HepG2 (cell line): Measurements from ENCODE around the gene IFT52. TPM values are rescaled to one million over a fixed set of nuclear protein-coding genes. Genes with fewer than 3 reads are reported as not detected.

ENCODE experiments used
- ARID2 ChIP-seq: sonication (generic); formaldehyde crosslinking; IDR thresholded peaks from 2 replicates; pipeline ENCODE4 v1.8.1; 2022; ENCODE audit warnings: mild to moderate bottlenecking, missing genetic modification reagents, borderline replicate concordance
- CCDC6 ChIP-seq: sonication (generic); formaldehyde crosslinking; IDR thresholded peaks from 2 replicates; pipeline ENCODE4 v1.8.1; 2022; ENCODE audit warnings: mild to moderate bottlenecking, missing genetic modification reagents, moderate library complexity
- E2F5 ChIP-seq: sonication (generic); formaldehyde crosslinking; conservative IDR thresholded peaks from 2 replicates; pipeline ENCODE4 v1.4.0; 2020; ENCODE audit warnings: missing genetic modification reagents
- FOXA3 ChIP-seq: IDR thresholded peaks from 2 replicates; pipeline ENCODE4 v1.6.1; 2016; ENCODE audit warnings: missing genetic modification reagents, missing compliant biosample characterization
- GATA4 ChIP-seq: sonication (generic); IDR thresholded peaks from 2 replicates; pipeline ENCODE4 v1.6.1; 2016; ENCODE audit warnings: antibody characterized with exemption, low read depth, borderline replicate concordance
- GATAD1 ChIP-seq: IDR thresholded peaks from 2 replicates; pipeline ENCODE4 v1.6.1; 2016; ENCODE audit warnings: missing genetic modification reagents, missing compliant biosample characterization
- IRX3 ChIP-seq: sonication (generic); formaldehyde crosslinking; IDR thresholded peaks from 2 replicates; pipeline ENCODE4 v1.8.1; 2023; ENCODE audit warnings: mild to moderate bottlenecking, low read depth, missing genetic modification reagents, borderline replicate concordance
- KAT2B ChIP-seq: fragments of 150-350 bp; IDR thresholded peaks from 2 replicates; pipeline ENCODE4 v1.6.1; 2014; ENCODE audit warnings: low read depth, low read length, borderline replicate concordance
- KDM2A ChIP-seq: sonication (generic); formaldehyde crosslinking; IDR thresholded peaks from 2 replicates; pipeline ENCODE4 v1.4.0; 2020; ENCODE audit warnings: low read depth, missing genetic modification reagents, borderline replicate concordance
- MTF1 ChIP-seq: sonication (generic); formaldehyde crosslinking; IDR thresholded peaks from 2 replicates; pipeline ENCODE4 v1.5.0; 2020; ENCODE audit warnings: missing genetic modification reagents
- PAX8 ChIP-seq: sonication (generic); formaldehyde crosslinking; IDR thresholded peaks from 2 replicates; pipeline ENCODE4 v1.8.0; 2022; ENCODE audit warnings: mild to moderate bottlenecking, missing genetic modification reagents, borderline replicate concordance
- POLR2G ChIP-seq: fragments of 200-400 bp; formaldehyde crosslinking; IDR thresholded peaks from 2 replicates; pipeline ENCODE4 v1.6.1; 2018; ENCODE audit warnings: mild to moderate bottlenecking, low read depth, low read length, moderate library complexity
- SNAPC2 ChIP-seq: sonication (generic); formaldehyde crosslinking; IDR thresholded peaks from 2 replicates; pipeline ENCODE4 v1.8.1; 2022; ENCODE audit warnings: mild to moderate bottlenecking, missing genetic modification reagents
- SOX6 ChIP-seq, 2 experiments: fragments of 450-650 bp in 1 of 2; sonication (generic) in 1 of 2; formaldehyde crosslinking in 1 of 2; IDR thresholded peaks; 2 replicates each; pipeline versions ENCODE4 v1.4.0 to v1.6.1; 2017 to 2020; ENCODE audit warnings: antibody characterized with exemption in 1 of 2, mild to moderate bottlenecking in 1 of 2, missing genetic modification reagents in 1 of 2
- SP5 ChIP-seq: IDR thresholded peaks from 2 replicates; pipeline ENCODE4 v1.6.1; 2016; ENCODE audit warnings: low read depth, borderline replicate concordance
- TRIM22 ChIP-seq: fragments of 450-650 bp; IDR thresholded peaks from 2 replicates; pipeline ENCODE4 v1.6.1; 2017
- ZBTB7A ChIP-seq: sonication (generic); formaldehyde crosslinking; IDR thresholded peaks from 2 replicates; pipeline ENCODE4 v1.8.0; 2022; ENCODE audit warnings: mild to moderate bottlenecking, missing genetic modification reagents
- ZC3H4 ChIP-seq: sonication (generic); formaldehyde crosslinking; IDR thresholded peaks from 2 replicates; pipeline ENCODE4 v1.4.0; 2020; ENCODE audit warnings: missing genetic modification reagents, borderline replicate concordance
- ZKSCAN1 ChIP-seq: fragments of 150-350 bp; IDR thresholded peaks from 2 replicates; pipeline ENCODE4 v1.6.1; 2014; ENCODE audit warnings: low read length
- ZNF234 ChIP-seq: sonication (generic); formaldehyde crosslinking; conservative IDR thresholded peaks from 2 replicates; pipeline ENCODE4 v1.5.1; 2020; ENCODE audit warnings: mild to moderate bottlenecking, missing genetic modification reagents
- ZNF317 ChIP-seq: sonication (generic); formaldehyde crosslinking; IDR thresholded peaks from 2 replicates; pipeline ENCODE4 v1.5.0; 2020; ENCODE audit warnings: mild to moderate bottlenecking, missing genetic modification reagents
- ZNF570 ChIP-seq: sonication (generic); formaldehyde crosslinking; IDR thresholded peaks from 2 replicates; pipeline ENCODE4 v1.4.0; 2020; ENCODE audit warnings: mild to moderate bottlenecking, missing genetic modification reagents, borderline replicate concordance
- ZNF674 ChIP-seq: sonication (generic); formaldehyde crosslinking; IDR thresholded peaks from 2 replicates; pipeline ENCODE4 v1.5.0; 2020; ENCODE audit warnings: low read depth, mild to moderate bottlenecking, missing genetic modification reagents
- ZNF75D ChIP-seq: sonication (generic); formaldehyde crosslinking; IDR thresholded peaks from 2 replicates; pipeline ENCODE4 v1.8.1; 2023; ENCODE audit warnings: missing genetic modification reagents, mild to moderate bottlenecking, borderline replicate concordance
- ZNF891 ChIP-seq: sonication (generic); formaldehyde crosslinking; IDR thresholded peaks from 2 replicates; pipeline ENCODE4 v1.5.0; 2020; ENCODE audit warnings: mild to moderate bottlenecking, missing genetic modification reagents
- ZSCAN30 ChIP-seq: sonication (generic); formaldehyde crosslinking; IDR thresholded peaks from 2 replicates; pipeline ENCODE4 v1.5.0; 2020; ENCODE audit warnings: mild to moderate bottlenecking, missing genetic modification reagents
- ZXDC ChIP-seq: sonication (generic); formaldehyde crosslinking; IDR thresholded peaks from 2 replicates; pipeline ENCODE4 v1.5.0; 2020; ENCODE audit warnings: mild to moderate bottlenecking, missing genetic modification reagents
- polyA plus RNA-seq, 8 experiments: library from polyadenylated mRNA; depleted of rRNA in 3 of 8; stranded (reverse) in 7 of 8; unstranded in 1 of 8; fragments of >200 nt; fragmentation: Illumina TruSeq in 4 of 8; extraction: Trizol in 4 of 8; gene quantifications; 2 replicates each; pipeline versions ENCODE4 v1.2.1 to v1.2.3, GENCODE V29; 2011 to 2016; ENCODE audit warnings: low read depth in 4 of 8, missing spikeins in 1 of 8, mixed read lengths in 1 of 8; ENCODE audit not compliant: insufficient read depth in 1 of 8
- total RNA-seq, 5 experiments: library from RNA; depleted of rRNA; stranded (reverse); fragments of >200 nt; fragmentation: Illumina TruSeq; extraction: Trizol; gene quantifications; 2 replicates each; pipeline ENCODE4 v1.2.3, GENCODE V29; 2016; ENCODE audit warnings: low read depth in 1 of 5

The IFT52 gene
- total and polyA plus RNA-seq, 2 of the 13 experiments (the other 11 are each of a cell fraction or from before 2014, with no cell fraction given), result 48.0 to 64.0 TPM

GRCh38 chr20:43667341-43668132 is 76.8 kb downstream of the IFT52 start (continued):
- TF ChIP-seq ZXDC (CRISPR knock-in tag) (peak; percentile 38; the same call in 1 of the 2 replicates), ZNF570 (CRISPR knock-in tag) (0 out of 2 replicates have a peak, but pooled peaks have one; percentile 4), IRX3 (CRISPR knock-in tag) (no peak), GATA4 (no peak), PAX8 (CRISPR knock-in tag) (no peak), SOX6 (IDR thresholded peaks at IDR 0.05) (no peak), SOX6 (CRISPR knock-in tag; IDR thresholded peaks at IDR 0.05) (no peak), MTF1 (CRISPR knock-in tag) (no peak), ZNF317 (CRISPR knock-in tag) (no peak), ZNF75D (CRISPR knock-in tag) (no peak), GATAD1 (CRISPR knock-in tag) (no peak), ZNF674 (CRISPR knock-in tag) (no peak), ZC3H4 (CRISPR knock-in tag) (no peak), KAT2B (0 out of 2 replicates have a peak, but pooled peaks have one; percentile 7), KDM2A (0 out of 2 replicates have a peak, but pooled peaks have one; percentile 5), TRIM22 (no peak), ARID2 (CRISPR knock-in tag) (no peak), ZSCAN30 (no peak), ZKSCAN1 (no peak), ZNF891 (peak; percentile 33; the same call in 1 of the 2 replicates), E2F5 (CRISPR knock-in tag) (no peak), ZNF234 (CRISPR knock-in tag) (0 out of 2 replicates have a peak, but pooled peaks have one; percentile 8), CCDC6 (CRISPR knock-in tag) (no peak), FOXA3 (no peak), SNAPC2 (CRISPR knock-in tag) (no peak), ZBTB7A (CRISPR knock-in tag) (peak; percentile 65; the same call in 1 of the 2 replicates), SP5 (no peak), POLR2G (no peak)
